ENCODE measurements around the gene CBFA2T3.

CBFA2T3 gene

DNA sequence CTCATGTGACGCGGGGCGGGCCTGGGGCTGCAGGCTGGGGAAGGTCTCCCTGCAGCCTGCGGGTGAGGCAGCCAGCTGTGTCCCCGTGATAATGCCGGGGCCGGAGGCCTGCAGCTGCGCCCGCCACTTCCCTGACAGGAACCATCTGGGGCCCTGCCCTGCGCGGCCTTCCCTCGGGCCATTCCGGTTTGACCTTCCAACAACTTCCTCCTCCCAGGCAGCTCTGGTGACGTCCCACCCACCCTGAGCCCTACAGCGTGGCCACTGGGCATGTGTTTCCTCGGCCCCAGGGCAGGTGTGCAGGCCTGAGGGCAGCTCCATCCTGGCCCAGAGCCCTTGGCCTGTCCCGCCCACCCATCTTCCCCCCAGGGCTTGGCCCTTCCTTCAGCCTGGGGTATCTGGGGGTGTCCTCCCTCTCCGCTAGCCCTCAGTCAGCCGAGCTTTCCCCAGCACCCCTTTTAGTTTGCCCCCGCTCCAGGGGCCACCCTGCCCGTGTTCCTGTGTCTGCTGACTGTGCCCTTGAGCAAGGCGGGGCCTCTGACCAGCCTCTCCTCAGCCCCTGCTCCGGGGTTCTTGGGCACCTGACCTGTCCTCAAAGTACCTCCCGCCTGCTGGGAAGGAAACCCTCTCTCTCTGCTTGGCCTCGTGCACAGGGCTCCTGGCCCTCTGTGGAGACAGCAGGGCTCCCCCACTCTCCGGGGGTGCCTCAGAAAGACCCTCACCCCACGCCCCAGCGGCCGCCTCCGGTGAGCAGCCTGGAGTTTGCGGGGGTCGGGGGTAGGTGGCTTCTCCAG lies at the start of gene CBFA2T3:
Gene CBFA2T3 (minus strand): TSS at position 190 of the 794 bp plus-strand sequence. CDS start 400 bp downstream, outside the sequence.
- Histone ChIP-seq H3K27ac (ENCODE audit: extremely low read depth, low read depth, low read length) (no peak within 1 kb of the TSS), H3K36me3 (ENCODE audit: control insufficient read depth in 2 of 2, insufficient read depth in 1 of 2, low read length in 2 of 2) (no peaks in the 10 kb centered on the region), H3K9me3 (ENCODE audit: control insufficient read depth, insufficient read depth, low read depth, low read length) (no peaks in the 10 kb centered on the region), H3K4me3 (ENCODE audit: low read depth, low read length) (no peak within 1 kb of the TSS), H3K4me1 (ENCODE audit: control insufficient read depth, insufficient read depth, low read length) (no peaks in the 10 kb centered on the region)
- ChIA-PET CTCF (no interaction called here), POLR2A (no interaction called here)
- TF ChIP-seq RBAK (tag by site-specific recombination; IDR thresholded peaks at IDR 0.05), result no peak
- TF ChIP-seq ZNF768 (tag by site-specific recombination; IDR thresholded peaks at IDR 0.05), result no peak
- no peak for TF ChIP-seq ZNF2 (tag by site-specific recombination; IDR thresholded peaks at IDR 0.05)
- TF ChIP-seq MEIS1 (CRISPR knock-in tag; IDR thresholded peaks at IDR 0.05; ENCODE audit: borderline replicate concordance), result no peak
- no peak for TF ChIP-seq ZNF23 (tag by site-specific recombination; IDR thresholded peaks at IDR 0.05; ENCODE audit: borderline replicate concordance)
- no peak for TF ChIP-seq ZNF558 (tag by site-specific recombination; IDR thresholded peaks at IDR 0.05)
- TF ChIP-seq ZNF624 (tag by site-specific recombination; IDR thresholded peaks at IDR 0.05), result no peak
- TF ChIP-seq, protein P1, sequence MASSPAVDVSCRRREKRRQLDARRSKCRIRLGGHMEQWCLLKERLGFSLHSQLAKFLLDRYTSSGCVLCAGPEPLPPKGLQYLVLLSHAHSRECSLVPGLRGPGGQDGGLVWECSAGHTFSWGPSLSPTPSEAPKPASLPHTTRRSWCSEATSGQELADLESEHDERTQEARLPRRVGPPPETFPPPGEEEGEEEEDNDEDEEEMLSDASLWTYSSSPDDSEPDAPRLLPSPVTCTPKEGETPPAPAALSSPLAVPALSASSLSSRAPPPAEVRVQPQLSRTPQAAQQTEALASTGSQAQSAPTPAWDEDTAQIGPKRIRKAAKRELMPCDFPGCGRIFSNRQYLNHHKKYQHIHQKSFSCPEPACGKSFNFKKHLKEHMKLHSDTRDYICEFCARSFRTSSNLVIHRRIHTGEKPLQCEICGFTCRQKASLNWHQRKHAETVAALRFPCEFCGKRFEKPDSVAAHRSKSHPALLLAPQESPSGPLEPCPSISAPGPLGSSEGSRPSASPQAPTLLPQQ (tag by site-specific recombination; IDR thresholded peaks at IDR 0.05), result no peak
- no peak for TF ChIP-seq HOXC10 (CRISPR knock-in tag; IDR thresholded peaks at IDR 0.05)
- no peak for TF ChIP-seq REST (tag by site-specific recombination; IDR thresholded peaks at IDR 0.05)
- TF ChIP-seq ZNF777 (tag by site-specific recombination; IDR thresholded peaks at IDR 0.05; ENCODE audit: borderline replicate concordance), result no peak

DNA sequence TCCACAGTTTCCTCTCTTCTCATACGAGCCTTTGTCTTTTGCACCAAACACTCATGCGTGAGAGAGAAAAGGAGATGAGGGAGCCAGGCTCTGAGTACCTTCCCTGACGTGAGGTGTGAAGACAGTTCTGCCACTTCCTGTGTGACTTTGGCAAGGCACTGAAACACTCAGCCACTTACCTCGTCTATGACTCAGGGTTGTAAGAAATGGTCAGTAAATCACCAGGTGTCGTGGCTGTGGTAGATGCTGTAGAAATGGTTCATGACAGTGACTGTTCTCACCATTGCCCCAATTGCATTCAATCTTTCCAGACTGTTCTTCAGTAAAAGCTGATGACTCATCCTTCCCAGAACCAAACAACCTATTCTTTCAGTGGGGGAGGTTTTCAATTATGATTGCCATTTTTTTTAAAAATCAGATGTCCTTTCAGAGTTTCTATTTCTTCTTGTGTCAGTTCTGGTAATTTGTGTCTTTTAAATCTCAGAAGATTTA lies 49.2 kb upstream of the CBFA2T3 start:
- Histone ChIP-seq H3K4me3 (ENCODE audit: low read depth, low read length) (no peak overlapping the region), H3K27ac (ENCODE audit: extremely low read depth, low read depth, low read length) (no peak overlapping the region), H3K9me3 (ENCODE audit: control insufficient read depth, insufficient read depth, low read depth, low read length) (no peaks in the 10 kb centered on the region), H3K4me1 (ENCODE audit: control insufficient read depth, insufficient read depth, low read length) (no peaks in the 10 kb centered on the region), H3K36me3 (ENCODE audit: control insufficient read depth in 2 of 2, insufficient read depth in 1 of 2, low read length in 2 of 2) (no peaks in the 10 kb centered on the region)
- POLR2A ChIA-PET, result no interaction called here
- TF ChIP-seq SETDB1 (IDR thresholded peaks at IDR 0.05; ENCODE audit: insufficient read length, low read length), result peak; percentile 74
- TF ChIP-seq ZFP41 (tag by site-specific recombination; IDR thresholded peaks at IDR 0.05; ENCODE audit: borderline replicate concordance), result no peak
- CTCF ChIA-PET, result no interaction called here

GRCh38 chr16:89025636-89026035 lies 48.6 kb upstream of the CBFA2T3 start:
- CTCF ChIA-PET, result no interaction called here
- TF ChIP-seq ZNF639 (tag by site-specific recombination; IDR thresholded peaks at IDR 0.05), result no peak
- no peak for TF ChIP-seq ZNF521 (tag by site-specific recombination; IDR thresholded peaks at IDR 0.05)
- no peak for TF ChIP-seq ZNF169 (tag by site-specific recombination; IDR thresholded peaks at IDR 0.05)
- no peak for TF ChIP-seq ZNF747 (tag by site-specific recombination; IDR thresholded peaks at IDR 0.05)
- TF ChIP-seq ZNF529 (tag by site-specific recombination; IDR thresholded peaks at IDR 0.05; ENCODE audit: insufficient replicate concordance), result no peak
- TF ChIP-seq ZNF670 (tag by site-specific recombination; IDR thresholded peaks at IDR 0.05; ENCODE audit: low read depth), result no peak
- POLR2A ChIA-PET, result no interaction called here
- Histone ChIP-seq H3K4me1 (ENCODE audit: control insufficient read depth, insufficient read depth, low read length) (no peaks in the 10 kb centered on the region), H3K27ac (ENCODE audit: extremely low read depth, low read depth, low read length) (no peak overlapping the region), H3K36me3 (ENCODE audit: control insufficient read depth in 2 of 2, insufficient read depth in 1 of 2, low read length in 2 of 2) (no peaks in the 10 kb centered on the region), H3K4me3 (ENCODE audit: low read depth, low read length) (no peak overlapping the region), H3K9me3 (ENCODE audit: control insufficient read depth, insufficient read depth, low read depth, low read length) (no peaks in the 10 kb centered on the region)

Data from HEK293 (cell line).